ENCODE measurements around the gene CRYZL1. TPM values are rescaled to one million over a fixed set of nuclear protein-coding genes. Genes with fewer than 3 reads are reported as not detected.
"Not testable (repeated sequence)": the region's sequence is repeated elsewhere in the genome, so short reads cannot be mapped to it uniquely, and the experiment has no call there.

CRYZL1 gene
- total and polyA plus RNA-seq, 8 donors, result 21.8 to 84.5 (median 63.4) TPM

DNA sequence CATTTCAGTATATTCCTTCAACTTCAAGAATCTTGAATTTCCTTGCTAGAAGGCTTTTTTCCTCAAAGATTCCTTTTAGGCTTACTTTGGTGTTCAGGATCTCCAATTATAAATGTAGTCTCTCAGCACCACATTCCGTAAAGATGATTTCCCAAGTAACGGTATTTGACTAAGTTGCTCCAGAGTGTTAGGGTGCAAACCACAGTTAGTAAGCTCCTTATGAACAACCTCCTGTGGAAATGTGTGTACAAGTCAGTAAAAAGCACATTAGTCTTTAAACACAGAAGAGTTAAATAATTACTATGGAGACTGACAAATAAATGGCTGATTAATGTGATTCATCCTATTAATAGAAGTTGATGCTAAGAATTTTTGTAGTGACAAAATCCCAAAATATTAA, 63.3 kb downstream of the CRYZL1 start:
- H3K9me3 ChIP-seq, result no peaks in the 10 kb centered on the region
- peaks cover 0 to 22% of the 10 kb centered on the region in 2 donors for H3K4me1 ChIP-seq
- ATAC-seq, result no peak
- no peaks in the 10 kb centered on the region for H3K27me3 ChIP-seq
- DNase-seq, result no peak
- no peak overlapping the region for H3K27ac ChIP-seq
- TF ChIP-seq, protein P1, sequence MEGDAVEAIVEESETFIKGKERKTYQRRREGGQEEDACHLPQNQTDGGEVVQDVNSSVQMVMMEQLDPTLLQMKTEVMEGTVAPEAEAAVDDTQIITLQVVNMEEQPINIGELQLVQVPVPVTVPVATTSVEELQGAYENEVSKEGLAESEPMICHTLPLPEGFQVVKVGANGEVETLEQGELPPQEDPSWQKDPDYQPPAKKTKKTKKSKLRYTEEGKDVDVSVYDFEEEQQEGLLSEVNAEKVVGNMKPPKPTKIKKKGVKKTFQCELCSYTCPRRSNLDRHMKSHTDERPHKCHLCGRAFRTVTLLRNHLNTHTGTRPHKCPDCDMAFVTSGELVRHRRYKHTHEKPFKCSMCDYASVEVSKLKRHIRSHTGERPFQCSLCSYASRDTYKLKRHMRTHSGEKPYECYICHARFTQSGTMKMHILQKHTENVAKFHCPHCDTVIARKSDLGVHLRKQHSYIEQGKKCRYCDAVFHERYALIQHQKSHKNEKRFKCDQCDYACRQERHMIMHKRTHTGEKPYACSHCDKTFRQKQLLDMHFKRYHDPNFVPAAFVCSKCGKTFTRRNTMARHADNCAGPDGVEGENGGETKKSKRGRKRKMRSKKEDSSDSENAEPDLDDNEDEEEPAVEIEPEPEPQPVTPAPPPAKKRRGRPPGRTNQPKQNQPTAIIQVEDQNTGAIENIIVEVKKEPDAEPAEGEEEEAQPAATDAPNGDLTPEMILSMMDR (IDR thresholded peaks at IDR 0.05), result no peak
- H3K4me3 ChIP-seq, result no peak overlapping the region
- H3K36me3 ChIP-seq, result peaks cover 0 to 50% of the 10 kb centered on the region in 2 donors
- intact Hi-C loops (cut with DNase I), result no loop called here

DNA sequence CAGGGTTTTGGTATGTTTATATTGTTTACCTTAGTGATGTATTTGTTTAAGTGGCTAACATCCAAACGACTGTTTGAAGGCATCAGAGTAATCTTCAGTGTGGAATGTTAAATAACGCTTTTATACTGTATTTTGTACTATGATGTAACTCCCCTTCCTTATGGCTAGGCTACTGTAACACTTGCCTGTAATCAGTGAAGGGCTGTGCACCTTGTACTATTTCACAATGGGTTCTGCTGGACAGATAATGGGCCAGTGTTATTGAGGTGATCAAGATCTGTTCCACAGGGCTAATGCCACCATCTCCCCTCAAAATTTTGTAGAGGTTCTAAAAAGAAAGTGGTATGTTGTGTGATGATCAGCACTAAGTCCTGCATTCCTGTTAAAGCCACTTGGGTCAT, 64.8 kb downstream of the CRYZL1 start:
- H3K4me3 ChIP-seq; H3K9me3 ChIP-seq; H3K27ac ChIP-seq; H3K27me3 ChIP-seq; intact Hi-C loops (cut with DNase I); DNase-seq: not testable (repeated sequence)
- peak; percentile 19 for ATAC-seq
- H3K36me3 ChIP-seq, result peaks cover 0 to 65% of the 10 kb centered on the region in 2 donors
- peaks cover 0 to 22% of the 10 kb centered on the region in 2 donors for H3K4me1 ChIP-seq

DNA sequence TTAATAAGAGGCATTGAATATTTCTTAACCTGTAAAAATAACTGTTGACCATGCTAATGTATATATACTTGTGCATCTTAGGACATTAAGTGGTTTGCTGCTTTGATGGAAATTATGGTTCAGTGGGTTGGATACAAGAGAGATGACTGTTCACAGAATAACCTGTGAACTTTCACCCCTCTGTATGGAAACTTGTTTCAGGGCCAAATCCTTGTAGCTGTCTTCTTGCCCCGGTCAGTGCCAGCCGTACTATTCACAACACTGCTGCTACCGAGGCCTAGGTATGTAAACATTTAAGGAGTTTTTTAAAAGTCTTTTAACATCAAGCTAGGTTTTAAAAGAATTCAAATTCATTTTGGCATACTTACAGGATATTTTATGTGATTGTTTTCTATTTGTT, 69.2 kb downstream of the CRYZL1 start:
- Histone ChIP-seq H3K27me3 (no peaks in the 10 kb centered on the region), H3K36me3 (peaks cover 0 to 93% of the 10 kb centered on the region in 2 donors), H3K4me3 (no peak overlapping the region), H3K27ac (no peak overlapping the region), H3K4me1 (peaks cover 0 to 7% of the 10 kb centered on the region in 2 donors), H3K9me3 (no peaks in the 10 kb centered on the region)
- intact Hi-C loops (cut with DNase I), result no loop called here
- DNase-seq (no peak), ATAC-seq (no peak)
- TF ChIP-seq, protein P1 (IDR thresholded peaks at IDR 0.05), result no peak

DNA sequence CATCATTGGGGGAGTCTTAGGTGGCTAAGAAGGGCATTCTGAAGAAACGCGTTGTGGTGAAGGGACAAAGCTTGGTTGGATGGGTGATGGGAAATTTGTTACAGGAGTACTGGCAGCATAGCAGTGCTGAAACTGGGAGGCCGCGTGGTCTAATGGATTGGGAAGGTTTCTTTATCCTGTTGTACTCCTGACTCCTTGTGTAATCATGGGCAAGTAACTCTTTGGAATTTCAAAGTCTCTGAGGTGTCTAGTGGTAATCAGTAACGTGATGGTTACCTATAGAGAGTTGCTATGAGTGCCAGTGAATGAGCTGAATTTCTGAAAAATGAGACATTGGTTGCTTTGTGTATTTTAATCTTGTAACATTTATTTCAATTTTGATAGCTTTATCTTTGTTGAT, 71.5 kb downstream of the CRYZL1 start:
- no peak for DNase-seq
- intact Hi-C loops (cut with DNase I), result no loop called here
- H3K36me3 ChIP-seq, result peaks cover 0 to 86% of the 10 kb centered on the region in 2 donors
- TF ChIP-seq, protein P1 (IDR thresholded peaks at IDR 0.05), result no peak
- no peaks in the 10 kb centered on the region for H3K9me3 ChIP-seq
- no peak overlapping the region for H3K4me3 ChIP-seq
- no peak for ATAC-seq
- no peak overlapping the region for H3K27ac ChIP-seq
- H3K27me3 ChIP-seq, result no peaks in the 10 kb centered on the region
- H3K4me1 ChIP-seq, result peaks cover 0 to 3% of the 10 kb centered on the region in 2 donors

DNA sequence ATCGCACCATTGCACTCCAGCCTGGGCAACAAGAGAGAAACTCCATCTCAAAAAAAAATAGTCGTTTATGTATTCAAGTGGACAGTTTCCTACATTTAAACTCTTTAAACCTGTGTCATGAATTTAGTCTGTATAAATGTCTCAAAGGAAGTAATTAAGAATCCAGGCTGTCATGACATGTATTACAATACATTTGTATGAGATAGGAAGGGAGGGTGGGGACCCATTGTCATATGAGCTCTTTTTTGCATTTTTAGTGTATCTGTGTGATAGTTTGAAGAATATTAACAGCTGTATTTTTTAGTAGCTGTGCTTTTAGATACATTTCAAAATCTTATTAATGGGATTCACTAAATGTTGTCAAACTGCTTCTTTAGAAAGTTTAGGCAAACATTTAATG, 73.1 kb downstream of the CRYZL1 start:
- Histone ChIP-seq H3K4me1 (peaks cover 0 to 3% of the 10 kb centered on the region in 2 donors), H3K9me3 (no peaks in the 10 kb centered on the region), H3K36me3 (peaks cover 0 to 85% of the 10 kb centered on the region in 2 donors), H3K27ac (no peak overlapping the region), H3K4me3 (no peak overlapping the region), H3K27me3 (no peaks in the 10 kb centered on the region)
- TF ChIP-seq, protein P1 (IDR thresholded peaks at IDR 0.05), result no peak
- intact Hi-C loops (cut with DNase I), result no loop called here
- no peak for ATAC-seq
- DNase-seq, result no peak

DNA sequence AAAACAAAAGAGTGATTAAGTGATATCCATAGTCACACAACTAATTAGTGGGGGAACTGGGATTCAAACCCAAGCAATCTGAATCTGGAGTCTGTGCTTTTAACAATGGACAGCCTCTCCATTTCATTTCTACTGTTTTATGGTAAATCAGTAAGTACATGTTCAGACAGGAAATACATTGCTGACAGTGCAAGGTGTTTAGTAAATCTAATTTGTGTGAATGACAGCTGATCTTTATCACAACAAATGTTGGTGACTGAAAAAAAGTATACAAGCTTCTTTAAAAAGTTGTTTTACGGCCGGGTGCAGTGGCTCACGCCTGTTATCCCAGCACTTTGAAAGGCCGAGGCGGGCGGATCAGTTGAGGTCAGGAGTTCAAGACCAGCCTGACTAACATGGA, 73.6 kb downstream of the CRYZL1 start:
- peaks cover 0 to 3% of the 10 kb centered on the region in 2 donors for H3K4me1 ChIP-seq
- peaks cover 0 to 85% of the 10 kb centered on the region in 2 donors for H3K36me3 ChIP-seq
- no peaks in the 10 kb centered on the region for H3K27me3 ChIP-seq
- DNase-seq, result peak in 1 of 4 donors; percentile 53
- intact Hi-C loops (cut with DNase I), result no loop called here
- no peak overlapping the region for H3K4me3 ChIP-seq
- no peak for ATAC-seq
- H3K27ac ChIP-seq, result no peak overlapping the region
- TF ChIP-seq, protein P1 (IDR thresholded peaks at IDR 0.05), result no peak
- no peaks in the 10 kb centered on the region for H3K9me3 ChIP-seq
